ENCODE results near the gene RAB43. TPM values are rescaled to one million over a fixed set of nuclear protein-coding genes. Genes with fewer than 3 reads are reported as not detected.

RAB43 gene
- total RNA-seq, 1 experiment from 2014 or later = 2.9 TPM

- POLR2A ChIA-PET (ENCODE audit: low non-redundant PET) = no interaction called here
- no peaks in the 10 kb centered on the region for H3K9me3 ChIP-seq (ENCODE audit: low read depth, low read length, poor library complexity, severe bottlenecking)
- intact Hi-C loops (cut with micrococcal nuclease; ENCODE audit: unreplicated experiment) = no loop called here
- no peak for TF ChIP-seq EZH2 (IDR thresholded peaks at IDR 0.05; ENCODE audit: borderline replicate concordance, low read depth, low read length, poor library complexity, severe bottlenecking)
- no peak for TF ChIP-seq CTCF (conservative IDR thresholded peaks at IDR 0.05; ENCODE audit: low read depth, low read length)
- DNase-seq (ENCODE audit: low spot score) = no peak
- CTCF ChIA-PET = no interaction called here
- H3K27ac ChIP-seq (ENCODE audit: low read depth, low read length, poor library complexity, severe bottlenecking) = no peak overlapping the region
- no peaks in the 10 kb centered on the region for H3K36me3 ChIP-seq (ENCODE audit: insufficient read depth, low read length, poor library complexity, severe bottlenecking)
- peaks cover 4% of the 10 kb centered on the region for H3K4me1 ChIP-seq (ENCODE audit: insufficient read depth, low read length, poor library complexity, severe bottlenecking)
- no peak overlapping the region for H3K4me3 ChIP-seq (ENCODE audit: low read depth, low read length, poor library complexity, severe bottlenecking)
- BruUV-seq (replicated peaks) = no TSS peak
- H3K27me3 ChIP-seq (replicated peaks; ENCODE audit: insufficient read depth, low read depth, low read length, poor library complexity) = no peaks in the 10 kb centered on the region
Observed at GRCh38 chr3:129118745-129119144, 2.9 kb downstream of the RAB43 start.

GRCh38 chr3:129117134-129117533 is 4.5 kb downstream of the RAB43 start:
- TF ChIP-seq CTCF (conservative IDR thresholded peaks at IDR 0.05; ENCODE audit: low read depth, low read length) (no peak), EZH2 (IDR thresholded peaks at IDR 0.05; ENCODE audit: borderline replicate concordance, low read depth, low read length, poor library complexity, severe bottlenecking) (no peak)
- intact Hi-C loops (cut with micrococcal nuclease; ENCODE audit: unreplicated experiment) = no loop called here
- POLR2A ChIA-PET (ENCODE audit: low non-redundant PET) = interaction anchor here (0.6 kb wide), 1 partner anchor 365 kb away, joined by 4 read pairs; no protein-coding TSS in a partner anchor
- Histone ChIP-seq H3K9me3 (ENCODE audit: low read depth, low read length, poor library complexity, severe bottlenecking) (no peaks in the 10 kb centered on the region), H3K36me3 (ENCODE audit: insufficient read depth, low read length, poor library complexity, severe bottlenecking) (no peaks in the 10 kb centered on the region), H3K27me3 (replicated peaks; ENCODE audit: insufficient read depth, low read depth, low read length, poor library complexity) (no peaks in the 10 kb centered on the region), H3K27ac (ENCODE audit: low read depth, low read length, poor library complexity, severe bottlenecking) (no peak overlapping the region), H3K4me3 (ENCODE audit: low read depth, low read length, poor library complexity, severe bottlenecking) (no peak overlapping the region), H3K4me1 (ENCODE audit: insufficient read depth, low read length, poor library complexity, severe bottlenecking) (peaks cover 4% of the 10 kb centered on the region)
- no peak for DNase-seq (ENCODE audit: low spot score)
- no TSS peak for BruUV-seq (replicated peaks)
- CTCF ChIA-PET = no interaction called here

- no peaks in the 10 kb centered on the region for H3K27me3 ChIP-seq (replicated peaks; ENCODE audit: insufficient read depth, low read depth, low read length, poor library complexity)
- H3K36me3 ChIP-seq (ENCODE audit: insufficient read depth, low read length, poor library complexity, severe bottlenecking) = no peaks in the 10 kb centered on the region
- intact Hi-C loops (cut with micrococcal nuclease; ENCODE audit: unreplicated experiment) = no loop called here
- no TSS peak for BruUV-seq (replicated peaks)
- H3K4me3 ChIP-seq (ENCODE audit: low read depth, low read length, poor library complexity, severe bottlenecking) = no peak overlapping the region
- no peak for TF ChIP-seq EZH2 (IDR thresholded peaks at IDR 0.05; ENCODE audit: borderline replicate concordance, low read depth, low read length, poor library complexity, severe bottlenecking)
- ChIA-PET POLR2A (ENCODE audit: low non-redundant PET) (no interaction called here), CTCF (no interaction called here)
- no peak for DNase-seq (ENCODE audit: low spot score)
- H3K27ac ChIP-seq (ENCODE audit: low read depth, low read length, poor library complexity, severe bottlenecking) = peak overlapping the region; percentile 33
- peaks cover 4% of the 10 kb centered on the region for H3K4me1 ChIP-seq (ENCODE audit: insufficient read depth, low read length, poor library complexity, severe bottlenecking)
- no peaks in the 10 kb centered on the region for H3K9me3 ChIP-seq (ENCODE audit: low read depth, low read length, poor library complexity, severe bottlenecking)
Observed at GRCh38 chr3:129116482-129116946, 5.1 kb downstream of the RAB43 start.

GRCh38 chr3:129114455-129114854 is 7.1 kb downstream of the RAB43 start:
- intact Hi-C loops (cut with micrococcal nuclease; ENCODE audit: unreplicated experiment) = no loop called here
- POLR2A ChIA-PET (ENCODE audit: low non-redundant PET) = no interaction called here
- Histone ChIP-seq H3K27me3 (replicated peaks; ENCODE audit: insufficient read depth, low read depth, low read length, poor library complexity) (no peaks in the 10 kb centered on the region), H3K9me3 (ENCODE audit: low read depth, low read length, poor library complexity, severe bottlenecking) (no peaks in the 10 kb centered on the region), H3K36me3 (ENCODE audit: insufficient read depth, low read length, poor library complexity, severe bottlenecking) (no peaks in the 10 kb centered on the region), H3K4me1 (ENCODE audit: insufficient read depth, low read length, poor library complexity, severe bottlenecking) (no peaks in the 10 kb centered on the region), H3K4me3 (ENCODE audit: low read depth, low read length, poor library complexity, severe bottlenecking) (no peak overlapping the region), H3K27ac (ENCODE audit: low read depth, low read length, poor library complexity, severe bottlenecking) (no peak overlapping the region)
- BruUV-seq (replicated peaks) = no TSS peak
- no peak for TF ChIP-seq EZH2 (IDR thresholded peaks at IDR 0.05; ENCODE audit: borderline replicate concordance, low read depth, low read length, poor library complexity, severe bottlenecking)
- no peak for TF ChIP-seq CTCF (conservative IDR thresholded peaks at IDR 0.05; ENCODE audit: low read depth, low read length)
- DNase-seq (ENCODE audit: low spot score) = no peak
- CTCF ChIA-PET = no interaction called here
